GM12891 (cell line): ENCODE data around the gene SNTG2.

Experiments
- POLR2A ChIP-seq: IDR thresholded peaks from 2 replicates; pipeline ENCODE4 v1.6.1; 2011; ENCODE audit warnings: low read depth, low read length, control low read depth
- POLR2AphosphoS5 ChIP-seq: IDR thresholded peaks from 2 replicates; pipeline ENCODE4 v1.6.1; 2011; ENCODE audit warnings: low read depth, low read length, control low read depth
- POU2F2 ChIP-seq: IDR thresholded peaks from 2 replicates; pipeline ENCODE4 v1.6.1; 2011; ENCODE audit warnings: low read depth, mild to moderate bottlenecking, control low read depth, low read length, moderate library complexity
- SPI1 ChIP-seq: IDR thresholded peaks from 2 replicates; pipeline ENCODE4 v1.6.1; 2011; ENCODE audit warnings: low read depth, low read length, control low read depth
- TAF1 ChIP-seq: IDR thresholded peaks from 2 replicates; pipeline ENCODE4 v1.6.1; 2011; ENCODE audit warnings: low read depth, low read length, control low read depth

DNA sequence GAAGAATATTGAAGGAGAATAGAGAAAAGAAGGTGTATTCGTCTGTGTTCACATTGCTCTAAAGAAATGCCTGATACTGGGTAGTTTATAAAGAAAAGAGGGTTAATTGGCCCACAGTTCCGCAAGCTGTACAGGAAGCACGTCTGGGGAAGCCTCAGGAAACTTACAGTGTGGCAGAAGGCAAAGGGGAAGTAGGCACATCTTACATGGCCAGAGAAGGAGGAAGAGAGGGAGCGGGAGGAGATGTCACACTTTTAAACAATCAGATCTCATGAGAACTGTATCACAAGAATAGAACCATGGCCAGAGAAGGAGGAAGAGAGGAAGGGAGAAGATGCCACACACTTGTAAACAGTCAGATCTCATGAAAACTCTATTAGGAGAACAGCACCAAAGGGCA lies 303.0 kb downstream of the SNTG2 start:
- TF ChIP-seq POLR2AphosphoS5 (no peak), TAF1 (no peak), POLR2A (no peak), POU2F2 (no peak), SPI1 (no peak)
